HepG2 (cell line): ENCODE data around the gene PEX14. TPM values are rescaled to one million over a fixed set of nuclear protein-coding genes. Genes with fewer than 3 reads are reported as not detected.

ENCODE experiments used
- ATAC-seq: fragments of 200-7000 bp; cut with Tn5 transposase; 3 replicates; pipeline ENCODE4 v1.9.1; 2020; ENCODE audit warnings: mild to moderate bottlenecking, moderate library complexity
- BruUV-seq: library from RNA; stranded (reverse); fragments of 400-500 nt; replicated peaks from 2 replicates; lab custom pipeline; 2021; lab: Mats Ljungman, UMichigan
- CTCF ChIA-PET: fragments of 300-600 bp; formaldehyde crosslinking; extraction: SDS; loops from one replicate; lab custom pipeline; 2021; ENCODE audit warnings: low total read pairs, inconsistent platforms, low intra/inter-chr PET ratio; lab: Yijun Ruan, JAX
- POLR2A ChIA-PET: fragments of 350-600 bp; sonication (Branson Sonifier 250); formaldehyde crosslinking; loops from one replicate; lab custom pipeline; 2020; ENCODE audit warnings: antibody characterized with exemption, inconsistent platforms; lab: Yijun Ruan, JAX
- DNase-seq: peaks from one replicate; pipeline ENCODE4 v3.0.0-alpha.2; 2015; ENCODE audit warnings: low spot score
- FAIRE-seq: peaks from 3 replicates; lab custom pipeline; 2011; peaks lifted over from hg19 to GRCh38; lab: Jason Lieb, UNC
- H2AFZ ChIP-seq: one replicate; pipeline ENCODE4 v1.6.1; 2011; ENCODE audit warnings: low read length, inconsistent platforms
- H3K27ac ChIP-seq: fragments of 300-600 bp; 3 replicates; pipeline ENCODE4 v1.8.0; 2011; ENCODE audit warnings: mixed run types, mild to moderate bottlenecking, mixed read lengths, low read length, inconsistent platforms; ENCODE audit not compliant: insufficient read depth; ENCODE audit errors: extremely low read length
- H3K27me3 ChIP-seq, 2 experiments: fragments of 200-600 bp in 1 of 2; 2 replicates in 1 of 2; 3 replicates in 1 of 2; pipeline versions ENCODE4 v1.6.0 to v1.8.0; 2011; ENCODE audit warnings: low read length in 2 of 2, mild to moderate bottlenecking in 2 of 2, moderate library complexity in 2 of 2, inconsistent platforms in 1 of 2; ENCODE audit not compliant: insufficient read depth in 2 of 2, control insufficient read depth in 1 of 2
- H3K36me3 ChIP-seq, 2 experiments: fragments of 200-600 bp in 1 of 2; replicated peaks in 1 of 2; 2 replicates in 1 of 2; 3 replicates in 1 of 2; pipeline versions ENCODE4 v1.5.1 to v1.8.0; 2011; ENCODE audit warnings: low read length in 2 of 2, inconsistent platforms in 1 of 2; ENCODE audit not compliant: insufficient read depth in 2 of 2, control insufficient read depth in 1 of 2
- H3K4me1 ChIP-seq: 2 replicates; pipeline ENCODE4 v1.5.1; 2012; ENCODE audit warnings: low read length, inconsistent platforms; ENCODE audit not compliant: insufficient read depth
- H3K4me2 ChIP-seq: 2 replicates; pipeline ENCODE4 v1.6.0; 2011; ENCODE audit warnings: low read depth, low read length, inconsistent platforms
- H3K4me3 ChIP-seq, 3 experiments: fragments of 200-600 bp in 1 of 3; sonication (generic), shearing (Covaris generic) in 1 of 3; replicated peaks in 1 of 3; 2 replicates each; pipeline ENCODE4 v1.5.1; 2011 to 2016; ENCODE audit warnings: low read length in 3 of 3, inconsistent platforms in 2 of 3, low read depth in 2 of 3, mild to moderate bottlenecking in 2 of 3, control low read depth in 1 of 3, mixed read lengths in 1 of 3; ENCODE audit not compliant: insufficient read depth in 1 of 3
- H3K79me2 ChIP-seq: one replicate; pipeline ENCODE4 v1.6.1; 2011; ENCODE audit warnings: low read length, inconsistent platforms; ENCODE audit not compliant: insufficient read depth
- H3K9ac ChIP-seq: 2 replicates; pipeline ENCODE4 v1.6.0; 2011; ENCODE audit warnings: mild to moderate bottlenecking, low read depth, low read length, inconsistent platforms; ENCODE audit not compliant: insufficient read depth
- H3K9me3 ChIP-seq: 2 replicates; pipeline ENCODE4 v1.5.1; 2012; ENCODE audit warnings: mild to moderate bottlenecking, low read length
- H4K20me1 ChIP-seq: 2 replicates; pipeline ENCODE4 v1.6.0; 2011; ENCODE audit warnings: inconsistent platforms, mild to moderate bottlenecking, low read length, moderate library complexity; ENCODE audit not compliant: insufficient read depth
- CENPX ChIP-seq: sonication (generic); formaldehyde crosslinking; IDR thresholded peaks from 2 replicates; pipeline ENCODE4 v1.9.0; 2021; ENCODE audit warnings: mild to moderate bottlenecking, missing genetic modification reagents, moderate library complexity
- ISX ChIP-seq: sonication (generic); formaldehyde crosslinking; conservative IDR thresholded peaks from 2 replicates; pipeline ENCODE4 v1.5.0; 2020; ENCODE audit warnings: missing genetic modification reagents
- NFKBIZ ChIP-seq: IDR thresholded peaks from 2 replicates; pipeline ENCODE4 v1.6.1; 2018; ENCODE audit warnings: missing genetic modification reagents, missing compliant biosample characterization
- NR2F2 ChIP-seq: IDR thresholded peaks from 2 replicates; pipeline ENCODE4 v1.6.1; 2012; ENCODE audit warnings: low read depth, inconsistent platforms, borderline replicate concordance
- PHF20 ChIP-seq: sonication (generic); formaldehyde crosslinking; IDR thresholded peaks from 2 replicates; pipeline ENCODE4 v1.5.0; 2020; ENCODE audit warnings: mild to moderate bottlenecking, missing genetic modification reagents
- SMYD3 ChIP-seq: sonication (generic); formaldehyde crosslinking; IDR thresholded peaks from 2 replicates; pipeline ENCODE4 v1.8.1; 2023; ENCODE audit warnings: mild to moderate bottlenecking, missing genetic modification reagents
- TOPORS ChIP-seq: sonication (generic); formaldehyde crosslinking; IDR thresholded peaks from 2 replicates; pipeline ENCODE4 v1.8.0; 2023; ENCODE audit warnings: mild to moderate bottlenecking, missing genetic modification reagents
- TSC22D2 ChIP-seq: sonication (generic); formaldehyde crosslinking; IDR thresholded peaks from 2 replicates; pipeline ENCODE4 v1.5.1; 2020; ENCODE audit warnings: missing genetic modification reagents, mild to moderate bottlenecking, borderline replicate concordance
- ZNF431 ChIP-seq: sonication (generic); formaldehyde crosslinking; IDR thresholded peaks from 2 replicates; pipeline ENCODE4 v1.9.0; 2022; ENCODE audit warnings: missing genetic modification reagents, low read depth, mild to moderate bottlenecking, borderline replicate concordance
- ZNF580 ChIP-seq: IDR thresholded peaks from 2 replicates; pipeline ENCODE4 v1.6.1; 2016; ENCODE audit warnings: low read depth, borderline replicate concordance
- WGBS: methylation state at CpG from one replicate; pipeline ENCODE4 v1.1.6; 2017; ENCODE audit warnings: low lambda C conversion rate; 5-methylcytosine and 5-hydroxymethylcytosine counted together
- in situ Hi-C: cut with HindIII; loops from 2 replicates; pipeline ENCODE4 v1.10.0; 2017; ENCODE audit warnings: low pct_unique_long_range_greater_than_20kb; ENCODE audit not compliant: extremely low pct_ligation_motif_present
- intact Hi-C: fragments of 100-400 bp; cut with micrococcal nuclease; formaldehyde crosslinking; loops from one replicate; pipeline ENCODE4 v1.10.0; 2022; ENCODE audit not compliant: unreplicated experiment
- polyA plus RNA-seq, 8 experiments: library from polyadenylated mRNA; depleted of rRNA in 3 of 8; stranded (reverse) in 7 of 8; unstranded in 1 of 8; fragments of >200 nt; fragmentation: Illumina TruSeq in 4 of 8; extraction: Trizol in 4 of 8; gene quantifications; 2 replicates each; pipeline versions ENCODE4 v1.2.1 to v1.2.3, GENCODE V29; 2011 to 2016; ENCODE audit warnings: low read depth in 4 of 8, missing spikeins in 1 of 8, mixed read lengths in 1 of 8; ENCODE audit not compliant: insufficient read depth in 1 of 8
- total RNA-seq, 5 experiments: library from RNA; depleted of rRNA; stranded (reverse); fragments of >200 nt; fragmentation: Illumina TruSeq; extraction: Trizol; gene quantifications; 2 replicates each; pipeline ENCODE4 v1.2.3, GENCODE V29; 2016; ENCODE audit warnings: low read depth in 1 of 5
- TF ChIP-seq, protein P1 (sequence below): sonication (generic); formaldehyde crosslinking; IDR thresholded peaks from 2 replicates; pipeline ENCODE4 v1.9.0; 2022; ENCODE audit warnings: low read depth, missing genetic modification reagents
- TF ChIP-seq, protein P2 (sequence below): sonication (generic); formaldehyde crosslinking; IDR thresholded peaks from 2 replicates; pipeline ENCODE4 v1.5.1; 2020; ENCODE audit warnings: missing genetic modification reagents, mild to moderate bottlenecking, borderline replicate concordance
- TF ChIP-seq, protein P3 (sequence below): sonication (generic); formaldehyde crosslinking; IDR thresholded peaks from 2 replicates; pipeline ENCODE4 v1.5.1; 2020; ENCODE audit warnings: missing genetic modification reagents, mild to moderate bottlenecking, borderline replicate concordance
- TF ChIP-seq, protein P4 (sequence below): sonication (generic); formaldehyde crosslinking; IDR thresholded peaks from 2 replicates; pipeline ENCODE4 v1.5.0; 2020; ENCODE audit warnings: missing genetic modification reagents, mild to moderate bottlenecking, borderline replicate concordance

PEX14 gene
- total and polyA plus RNA-seq, 2 of the 13 experiments (the other 11 are each of a cell fraction or from before 2014, with no cell fraction given): 6.5 to 9.9 TPM

GRCh38 chr1:10440305-10440704, 34.4 kb upstream of the PEX14 start:
- ATAC-seq (no peak), FAIRE-seq (no peak), DNase-seq (no peak)
- no peak overlapping the region for H3K9ac ChIP-seq
- no peak overlapping the region for H3K4me2 ChIP-seq
- ChIA-PET CTCF (no interaction called here), POLR2A (no interaction called here)
- no peak overlapping the region for H3K27ac ChIP-seq
- BruUV-seq: no TSS peak
- no peaks in the 10 kb centered on the region for H3K9me3 ChIP-seq
- in situ Hi-C loops: no loop called here
- no peaks in the 10 kb centered on the region for H3K79me2 ChIP-seq
- H3K4me3 ChIP-seq: no peak overlapping the region
- no peaks in the 10 kb centered on the region for H3K27me3 ChIP-seq
- peaks cover 34% of the 10 kb centered on the region for H3K4me1 ChIP-seq
- no peak overlapping the region for H2AFZ ChIP-seq
- TF ChIP-seq, protein P1, sequence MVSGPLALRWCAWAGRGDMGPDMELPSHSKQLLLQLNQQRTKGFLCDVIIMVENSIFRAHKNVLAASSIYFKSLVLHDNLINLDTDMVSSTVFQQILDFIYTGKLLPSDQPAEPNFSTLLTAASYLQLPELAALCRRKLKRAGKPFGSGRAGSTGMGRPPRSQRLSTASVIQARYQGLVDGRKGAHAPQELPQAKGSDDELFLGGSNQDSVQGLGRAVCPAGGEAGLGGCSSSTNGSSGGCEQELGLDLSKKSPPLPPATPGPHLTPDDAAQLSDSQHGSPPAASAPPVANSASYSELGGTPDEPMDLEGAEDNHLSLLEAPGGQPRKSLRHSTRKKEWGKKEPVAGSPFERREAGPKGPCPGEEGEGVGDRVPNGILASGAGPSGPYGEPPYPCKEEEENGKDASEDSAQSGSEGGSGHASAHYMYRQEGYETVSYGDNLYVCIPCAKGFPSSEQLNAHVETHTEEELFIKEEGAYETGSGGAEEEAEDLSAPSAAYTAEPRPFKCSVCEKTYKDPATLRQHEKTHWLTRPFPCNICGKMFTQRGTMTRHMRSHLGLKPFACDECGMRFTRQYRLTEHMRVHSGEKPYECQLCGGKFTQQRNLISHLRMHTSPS: no peak
- TF ChIP-seq ISX (CRISPR knock-in tag) (no peak), CENPX (CRISPR knock-in tag) (no peak), PHF20 (CRISPR knock-in tag) (no peak), ZNF580 (no peak), ZNF431 (CRISPR knock-in tag) (no peak), TOPORS (CRISPR knock-in tag) (no peak), TSC22D2 (CRISPR knock-in tag) (no peak), SMYD3 (no peak), NFKBIZ (CRISPR knock-in tag) (no peak), NR2F2 (no peak)
- TF ChIP-seq, protein P2, sequence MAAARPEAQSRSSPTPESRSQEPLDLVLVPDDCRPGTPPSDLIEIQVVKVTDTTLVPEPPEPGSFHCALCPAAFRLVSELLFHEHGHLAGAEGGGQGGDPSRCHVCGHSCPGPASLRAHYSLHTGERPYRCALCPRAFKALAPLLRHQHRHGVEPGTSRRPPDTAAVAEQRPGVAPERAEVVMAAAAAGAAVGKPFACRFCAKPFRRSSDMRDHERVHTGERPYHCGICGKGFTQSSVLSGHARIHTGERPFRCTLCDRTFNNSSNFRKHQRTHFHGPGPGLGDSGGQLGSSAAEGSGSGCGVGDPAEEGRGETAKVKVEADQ: no peak
- TF ChIP-seq, protein P3, sequence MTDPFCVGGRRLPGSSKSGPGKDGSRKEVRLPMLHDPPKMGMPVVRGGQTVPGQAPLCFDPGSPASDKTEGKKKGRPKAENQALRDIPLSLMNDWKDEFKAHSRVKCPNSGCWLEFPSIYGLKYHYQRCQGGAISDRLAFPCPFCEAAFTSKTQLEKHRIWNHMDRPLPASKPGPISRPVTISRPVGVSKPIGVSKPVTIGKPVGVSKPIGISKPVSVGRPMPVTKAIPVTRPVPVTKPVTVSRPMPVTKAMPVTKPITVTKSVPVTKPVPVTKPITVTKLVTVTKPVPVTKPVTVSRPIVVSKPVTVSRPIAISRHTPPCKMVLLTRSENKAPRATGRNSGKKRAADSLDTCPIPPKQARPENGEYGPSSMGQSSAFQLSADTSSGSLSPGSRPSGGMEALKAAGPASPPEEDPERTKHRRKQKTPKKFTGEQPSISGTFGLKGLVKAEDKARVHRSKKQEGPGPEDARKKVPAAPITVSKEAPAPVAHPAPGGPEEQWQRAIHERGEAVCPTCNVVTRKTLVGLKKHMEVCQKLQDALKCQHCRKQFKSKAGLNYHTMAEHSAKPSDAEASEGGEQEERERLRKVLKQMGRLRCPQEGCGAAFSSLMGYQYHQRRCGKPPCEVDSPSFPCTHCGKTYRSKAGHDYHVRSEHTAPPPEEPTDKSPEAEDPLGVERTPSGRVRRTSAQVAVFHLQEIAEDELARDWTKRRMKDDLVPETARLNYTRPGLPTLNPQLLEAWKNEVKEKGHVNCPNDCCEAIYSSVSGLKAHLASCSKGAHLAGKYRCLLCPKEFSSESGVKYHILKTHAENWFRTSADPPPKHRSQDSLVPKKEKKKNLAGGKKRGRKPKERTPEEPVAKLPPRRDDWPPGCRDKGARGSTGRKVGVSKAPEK: no peak
- TF ChIP-seq, protein P4, sequence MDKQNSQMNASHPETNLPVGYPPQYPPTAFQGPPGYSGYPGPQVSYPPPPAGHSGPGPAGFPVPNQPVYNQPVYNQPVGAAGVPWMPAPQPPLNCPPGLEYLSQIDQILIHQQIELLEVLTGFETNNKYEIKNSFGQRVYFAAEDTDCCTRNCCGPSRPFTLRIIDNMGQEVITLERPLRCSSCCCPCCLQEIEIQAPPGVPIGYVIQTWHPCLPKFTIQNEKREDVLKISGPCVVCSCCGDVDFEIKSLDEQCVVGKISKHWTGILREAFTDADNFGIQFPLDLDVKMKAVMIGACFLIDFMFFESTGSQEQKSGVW (CRISPR knock-in tag): no peak
- H4K20me1 ChIP-seq: no peaks in the 10 kb centered on the region
- WGBS: 97% methylated on average over 2 of the region's 2 CpGs
- intact Hi-C loops: no loop called here
- H3K36me3 ChIP-seq: peaks cover 0 to 3% of the 10 kb centered on the region in 2 experiments; a peak in 1 of 5 replicates
